ENCODE data around the gene CARD9. TPM values are rescaled to one million over a fixed set of nuclear protein-coding genes. Genes with fewer than 3 reads are reported as not detected.

The CARD9 gene
- total RNA-seq, 1 experiment from 2014 or later = 5.6 TPM

DNA sequence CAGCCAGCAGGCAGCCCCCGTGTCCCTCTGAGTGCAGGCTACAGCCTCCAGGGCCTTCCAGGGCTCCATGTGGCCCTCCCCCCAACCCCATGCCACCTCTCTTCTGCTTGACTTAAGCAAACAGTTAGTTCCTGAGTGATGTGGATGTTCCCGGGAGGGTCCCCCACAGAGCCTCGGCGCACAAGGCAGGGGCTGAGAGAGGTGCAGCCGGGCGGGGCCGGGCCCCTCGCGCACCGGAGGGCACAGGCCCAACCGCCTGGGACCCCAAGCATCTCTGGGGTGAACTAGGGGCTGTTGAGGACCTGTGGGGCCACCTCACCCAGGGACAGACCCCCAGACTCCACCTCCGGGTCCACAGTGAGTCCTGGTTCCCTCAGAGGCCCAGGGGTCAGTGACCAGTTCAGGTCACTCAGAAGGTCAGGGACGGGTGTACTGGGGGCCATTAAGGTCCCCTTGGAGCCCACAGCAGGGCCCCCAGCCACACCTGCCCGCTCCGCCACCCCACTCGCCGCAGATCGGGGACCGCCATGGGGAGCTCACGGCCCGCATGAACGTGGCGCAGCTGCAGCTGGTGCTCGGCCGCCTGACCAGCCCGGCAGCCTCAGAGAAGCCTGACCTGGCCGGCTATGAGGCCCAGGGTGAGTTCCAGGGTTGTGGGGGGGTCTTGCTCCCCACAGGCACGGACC, 33.0 kb downstream of the CARD9 start:
- Histone ChIP-seq H3K18ac (ENCODE audit: insufficient read length, low read depth, low read length) (no peak overlapping the region), H3K79me1 (ENCODE audit: insufficient read depth, low read depth, low read length, poor library complexity, severe bottlenecking) (no peaks in the 10 kb centered on the region), H3K27ac (ENCODE audit: insufficient read length, low read depth, low read length) (no peak overlapping the region), H3K4me2 (ENCODE audit: insufficient read depth, insufficient read length, low read length) (no peak overlapping the region), H3K9ac (ENCODE audit: extremely low read depth, insufficient read length, low read length) (no peak overlapping the region), H3T11ph (ENCODE audit: low read length) (no peak overlapping the region), H2BK20ac (ENCODE audit: low read depth, low read length, poor library complexity, severe bottlenecking) (no peak overlapping the region), H4K20me1 (ENCODE audit: control insufficient read depth, insufficient read depth, insufficient read length) (no peaks in the 10 kb centered on the region), H2BK120ac (ENCODE audit: low read depth, low read length, poor library complexity, severe bottlenecking) (no peak overlapping the region), H3K4me1 (ENCODE audit: insufficient read depth, low read length) (no peaks in the 10 kb centered on the region), H2AFZ (ENCODE audit: low read length) (no peak overlapping the region), H4K8ac (replicated peaks; ENCODE audit: insufficient read length, low read depth, low read length) (no peak overlapping the region), H4K5ac (ENCODE audit: insufficient read length, low read depth, low read length) (no peak overlapping the region), H4K91ac (ENCODE audit: insufficient read length, low read depth, low read length) (no peak overlapping the region), H3K56ac (ENCODE audit: insufficient read length, low read depth, low read length) (no peak overlapping the region), H3K79me2 (ENCODE audit: insufficient read depth, low read length) (no peaks in the 10 kb centered on the region), H2BK5ac (ENCODE audit: insufficient read length, low read length) (no peak overlapping the region), H3K23ac (ENCODE audit: insufficient read length, low read depth, low read length) (no peak overlapping the region), H3K14ac (ENCODE audit: insufficient read depth, low read length) (no peak overlapping the region), H2BK15ac (ENCODE audit: low read depth, low read length) (no peak overlapping the region), H3K4ac (ENCODE audit: low read depth, low read length) (no peak overlapping the region), H2AK5ac (ENCODE audit: insufficient read length, low read length) (no peak overlapping the region), H3K23me2 (ENCODE audit: insufficient read length, low read depth, low read length, poor library complexity, severe bottlenecking) (no peaks in the 10 kb centered on the region), H3K9me3 (ENCODE audit: control insufficient read depth, low read depth, low read length) (no peaks in the 10 kb centered on the region), H2BK12ac (ENCODE audit: insufficient read length, low read depth, low read length) (no peak overlapping the region), H3K27me3 (ENCODE audit: insufficient read depth, low read length) (no peaks in the 10 kb centered on the region)
- Mint-ChIP-seq H3K36me3 (ENCODE audit: insufficient read depth in 1 of 3, low read depth in 3 of 3) (no peaks in the 10 kb centered on the region; a peak in 1 of 7 replicates), H3K9me3 (no peaks in the 10 kb centered on the region), H3K27ac (no peak overlapping the region), H3K4me3 (no peak overlapping the region), H3K27me3 (ENCODE audit: low read depth) (no peaks in the 10 kb centered on the region; the same call in 1 of the 2 replicates), H3K4me1 (peaks cover 6 to 17% of the 10 kb centered on the region in 2 experiments; a peak in 3 of 4 replicates)
- TF ChIP-seq, protein P1, sequence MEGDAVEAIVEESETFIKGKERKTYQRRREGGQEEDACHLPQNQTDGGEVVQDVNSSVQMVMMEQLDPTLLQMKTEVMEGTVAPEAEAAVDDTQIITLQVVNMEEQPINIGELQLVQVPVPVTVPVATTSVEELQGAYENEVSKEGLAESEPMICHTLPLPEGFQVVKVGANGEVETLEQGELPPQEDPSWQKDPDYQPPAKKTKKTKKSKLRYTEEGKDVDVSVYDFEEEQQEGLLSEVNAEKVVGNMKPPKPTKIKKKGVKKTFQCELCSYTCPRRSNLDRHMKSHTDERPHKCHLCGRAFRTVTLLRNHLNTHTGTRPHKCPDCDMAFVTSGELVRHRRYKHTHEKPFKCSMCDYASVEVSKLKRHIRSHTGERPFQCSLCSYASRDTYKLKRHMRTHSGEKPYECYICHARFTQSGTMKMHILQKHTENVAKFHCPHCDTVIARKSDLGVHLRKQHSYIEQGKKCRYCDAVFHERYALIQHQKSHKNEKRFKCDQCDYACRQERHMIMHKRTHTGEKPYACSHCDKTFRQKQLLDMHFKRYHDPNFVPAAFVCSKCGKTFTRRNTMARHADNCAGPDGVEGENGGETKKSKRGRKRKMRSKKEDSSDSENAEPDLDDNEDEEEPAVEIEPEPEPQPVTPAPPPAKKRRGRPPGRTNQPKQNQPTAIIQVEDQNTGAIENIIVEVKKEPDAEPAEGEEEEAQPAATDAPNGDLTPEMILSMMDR (conservative IDR thresholded peaks at IDR 0.05) = no peak
- no peak for DNase-seq
- WGBS (ENCODE audit: extremely low coverage, insufficient read length, low lambda C conversion rate) = no CpG with 5 or more reads among the region's 28 CpGs

Data from H9 (cell line).